Glutamatergic neuron (in vitro differentiated cells): Measurements from ENCODE around the gene TNFSF13. TPM values are rescaled to one million over a fixed set of nuclear protein-coding genes. Genes with fewer than 3 reads are reported as not detected.

Source experiments
- DNase-seq: peaks from one replicate; pipeline ENCODE4 v3.0.0; 2022
- H3K27ac Mint-ChIP-seq: one replicate; pipeline ENCODE4 v1.8.0; 2020; ENCODE audit warnings: mild to moderate bottlenecking, mixed read lengths, inconsistent platforms; ENCODE audit not compliant: unreplicated experiment
- H3K27me3 Mint-ChIP-seq: one replicate; pipeline ENCODE4 v1.8.0; 2020; ENCODE audit warnings: mild to moderate bottlenecking, moderate library complexity, mixed read lengths, inconsistent platforms; ENCODE audit not compliant: unreplicated experiment
- H3K36me3 Mint-ChIP-seq: one replicate; pipeline ENCODE4 v1.8.0; 2020; ENCODE audit warnings: mild to moderate bottlenecking, mixed read lengths, inconsistent platforms; ENCODE audit not compliant: unreplicated experiment
- H3K4me1 Mint-ChIP-seq: one replicate; pipeline ENCODE4 v1.8.0; 2020; ENCODE audit warnings: mild to moderate bottlenecking, low read depth, mixed read lengths, inconsistent platforms; ENCODE audit not compliant: unreplicated experiment
- H3K4me3 Mint-ChIP-seq: one replicate; pipeline ENCODE4 v1.8.0; 2020; ENCODE audit warnings: mild to moderate bottlenecking, mixed read lengths, inconsistent platforms; ENCODE audit not compliant: unreplicated experiment
- H3K9me3 Mint-ChIP-seq: one replicate; pipeline ENCODE4 v1.8.0; 2020; ENCODE audit warnings: mild to moderate bottlenecking, moderate library complexity, mixed read lengths, inconsistent platforms; ENCODE audit not compliant: unreplicated experiment
- long read RNA-seq: library from polyadenylated mRNA; unstranded; transcript quantifications from one replicate; pipeline ENCODE4 v2.0.0, GENCODE V29; 2020; ENCODE audit not compliant: unreplicated experiment
- total RNA-seq: library from RNA; stranded (reverse); fragmentation: NEBNext Ultra II Directional; extraction: Animal tissue kit (Norgen Biotek cat#: 25700); gene quantifications from one replicate; pipeline ENCODE4 v1.2.1, GENCODE V29; 2021; ENCODE audit not compliant: unreplicated experiment
- TF ChIP-seq, protein P1 (sequence below): fragments of 200-600 bp; sonication (generic); IDR thresholded peaks from one replicate; pipeline ENCODE4 v1.5.0; 2021; ENCODE audit not compliant: partially characterized antibody, unreplicated experiment

TNFSF13 gene, protein sequence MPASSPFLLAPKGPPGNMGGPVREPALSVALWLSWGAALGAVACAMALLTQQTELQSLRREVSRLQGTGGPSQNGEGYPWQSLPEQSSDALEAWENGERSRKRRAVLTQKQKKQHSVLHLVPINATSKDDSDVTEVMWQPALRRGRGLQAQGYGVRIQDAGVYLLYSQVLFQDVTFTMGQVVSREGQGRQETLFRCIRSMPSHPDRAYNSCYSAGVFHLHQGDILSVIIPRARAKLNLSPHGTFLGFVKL
- total RNA-seq = not detected
- long read RNA-seq = 0 reads

DNA sequence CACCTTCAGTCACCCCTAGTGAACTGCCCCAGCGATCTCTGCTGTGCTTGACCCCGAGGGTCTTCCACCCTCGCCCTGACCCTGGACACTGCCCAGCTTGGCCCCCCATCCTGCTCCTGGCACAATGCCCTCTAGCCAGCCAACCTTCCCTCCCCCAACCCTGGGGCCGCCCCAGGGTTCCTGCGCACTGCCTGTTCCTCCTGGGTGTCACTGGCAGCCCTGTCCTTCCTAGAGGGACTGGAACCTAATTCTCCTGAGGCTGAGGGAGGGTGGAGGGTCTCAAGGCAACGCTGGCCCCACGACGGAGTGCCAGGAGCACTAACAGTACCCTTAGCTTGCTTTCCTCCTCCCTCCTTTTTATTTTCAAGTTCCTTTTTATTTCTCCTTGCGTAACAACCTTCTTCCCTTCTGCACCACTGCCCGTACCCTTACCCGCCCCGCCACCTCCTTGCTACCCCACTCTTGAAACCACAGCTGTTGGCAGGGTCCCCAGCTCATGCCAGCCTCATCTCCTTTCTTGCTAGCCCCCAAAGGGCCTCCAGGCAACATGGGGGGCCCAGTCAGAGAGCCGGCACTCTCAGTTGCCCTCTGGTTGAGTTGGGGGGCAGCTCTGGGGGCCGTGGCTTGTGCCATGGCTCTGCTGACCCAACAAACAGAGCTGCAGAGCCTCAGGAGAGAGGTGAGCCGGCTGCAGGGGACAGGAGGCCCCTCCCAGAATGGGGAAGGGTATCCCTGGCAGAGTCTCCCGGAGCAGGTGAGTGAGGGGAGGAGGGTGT, at the start of gene TNFSF13:
Gene TNFSF13 (plus strand): TSS at position 207 of the 776 bp plus-strand sequence. CDS start 290 bp downstream, at position 497.
- Mint-ChIP-seq H3K4me1 (peaks cover 16% of the 10 kb centered on the region), H3K27ac (no peak within 1 kb of the TSS), H3K27me3 (peaks cover 10% of the 10 kb centered on the region), H3K9me3 (peaks cover 17% of the 10 kb centered on the region), H3K36me3 (peaks cover 2% of the 10 kb centered on the region), H3K4me3 (no peak within 1 kb of the TSS)
- no peak for DNase-seq
- TF ChIP-seq, protein P1, sequence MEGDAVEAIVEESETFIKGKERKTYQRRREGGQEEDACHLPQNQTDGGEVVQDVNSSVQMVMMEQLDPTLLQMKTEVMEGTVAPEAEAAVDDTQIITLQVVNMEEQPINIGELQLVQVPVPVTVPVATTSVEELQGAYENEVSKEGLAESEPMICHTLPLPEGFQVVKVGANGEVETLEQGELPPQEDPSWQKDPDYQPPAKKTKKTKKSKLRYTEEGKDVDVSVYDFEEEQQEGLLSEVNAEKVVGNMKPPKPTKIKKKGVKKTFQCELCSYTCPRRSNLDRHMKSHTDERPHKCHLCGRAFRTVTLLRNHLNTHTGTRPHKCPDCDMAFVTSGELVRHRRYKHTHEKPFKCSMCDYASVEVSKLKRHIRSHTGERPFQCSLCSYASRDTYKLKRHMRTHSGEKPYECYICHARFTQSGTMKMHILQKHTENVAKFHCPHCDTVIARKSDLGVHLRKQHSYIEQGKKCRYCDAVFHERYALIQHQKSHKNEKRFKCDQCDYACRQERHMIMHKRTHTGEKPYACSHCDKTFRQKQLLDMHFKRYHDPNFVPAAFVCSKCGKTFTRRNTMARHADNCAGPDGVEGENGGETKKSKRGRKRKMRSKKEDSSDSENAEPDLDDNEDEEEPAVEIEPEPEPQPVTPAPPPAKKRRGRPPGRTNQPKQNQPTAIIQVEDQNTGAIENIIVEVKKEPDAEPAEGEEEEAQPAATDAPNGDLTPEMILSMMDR = no peak

DNA sequence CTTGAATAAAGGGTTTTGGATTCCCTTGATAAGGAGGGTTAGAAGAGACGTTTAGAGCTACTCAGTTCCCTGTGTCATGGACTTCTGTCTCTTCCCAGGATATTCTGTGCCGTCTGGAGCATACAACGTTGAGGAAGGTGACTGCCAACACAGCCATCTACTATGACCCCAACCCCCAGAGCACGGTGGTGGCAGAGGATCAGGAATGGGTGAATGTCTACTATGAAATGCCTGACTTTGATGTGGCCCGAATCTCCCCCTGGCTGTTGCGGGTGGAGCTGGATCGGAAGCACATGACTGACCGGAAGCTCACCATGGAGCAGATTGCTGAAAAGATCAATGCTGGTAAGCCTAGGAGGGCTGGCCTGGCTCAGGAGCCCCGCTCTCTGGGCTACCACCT, 49.7 kb upstream of the TNFSF13 start:
- no peak for DNase-seq
- Mint-ChIP-seq H3K27me3 (peaks cover 2% of the 10 kb centered on the region), H3K4me1 (no peaks in the 10 kb centered on the region), H3K4me3 (no peak overlapping the region), H3K27ac (no peak overlapping the region), H3K9me3 (peaks cover 8% of the 10 kb centered on the region), H3K36me3 (peaks cover 8% of the 10 kb centered on the region)
- TF ChIP-seq, protein P1 = no peak

DNA sequence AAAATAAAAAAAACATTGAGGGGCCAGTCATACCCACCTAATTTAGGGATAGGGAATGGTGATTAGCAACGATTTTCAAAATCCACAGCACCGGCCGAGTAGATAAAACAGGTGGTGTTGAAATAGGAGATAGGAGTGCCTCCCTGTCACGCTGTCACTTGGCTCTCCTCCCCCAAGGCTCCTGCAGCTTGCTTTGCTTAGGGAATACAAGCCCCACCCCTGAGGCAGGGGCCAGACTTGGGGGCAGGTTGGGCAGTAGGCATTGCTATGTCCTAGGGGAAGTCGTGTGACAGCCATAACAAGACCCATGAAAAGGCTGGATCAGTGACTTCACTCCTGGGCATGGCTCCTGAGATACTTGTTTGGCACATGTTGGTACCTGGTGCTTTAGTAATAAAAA, 48.6 kb upstream of the TNFSF13 start:
- Mint-ChIP-seq H3K4me3 (no peak overlapping the region), H3K4me1 (no peaks in the 10 kb centered on the region), H3K27me3 (peaks cover 2% of the 10 kb centered on the region), H3K36me3 (peaks cover 5% of the 10 kb centered on the region), H3K27ac (no peak overlapping the region), H3K9me3 (peaks cover 8% of the 10 kb centered on the region)
- TF ChIP-seq, protein P1 = no peak
- DNase-seq = no peak

DNA sequence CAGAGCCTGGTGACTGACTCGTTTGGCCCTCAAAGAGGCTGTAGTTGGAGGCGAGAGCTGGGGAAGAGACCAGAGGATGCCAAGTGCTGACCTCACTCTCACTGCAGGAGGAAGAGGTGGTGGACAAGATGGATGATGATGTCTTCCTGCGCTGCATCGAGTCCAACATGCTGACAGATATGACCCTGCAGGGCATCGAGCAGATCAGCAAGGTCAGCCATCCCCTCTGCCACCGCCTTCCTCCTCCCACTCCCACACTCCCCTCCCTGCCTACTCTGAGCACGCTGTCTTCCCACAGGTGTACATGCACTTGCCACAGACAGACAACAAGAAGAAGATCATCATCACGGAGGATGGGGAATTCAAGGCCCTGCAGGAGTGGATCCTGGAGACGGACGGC, 47.4 kb upstream of the TNFSF13 start:
- TF ChIP-seq, protein P1 = no peak
- Mint-ChIP-seq H3K4me3 (no peak overlapping the region), H3K27me3 (peaks cover 2% of the 10 kb centered on the region), H3K4me1 (no peaks in the 10 kb centered on the region), H3K27ac (no peak overlapping the region), H3K36me3 (no peaks in the 10 kb centered on the region), H3K9me3 (peaks cover 6% of the 10 kb centered on the region)
- DNase-seq = no peak

DNA sequence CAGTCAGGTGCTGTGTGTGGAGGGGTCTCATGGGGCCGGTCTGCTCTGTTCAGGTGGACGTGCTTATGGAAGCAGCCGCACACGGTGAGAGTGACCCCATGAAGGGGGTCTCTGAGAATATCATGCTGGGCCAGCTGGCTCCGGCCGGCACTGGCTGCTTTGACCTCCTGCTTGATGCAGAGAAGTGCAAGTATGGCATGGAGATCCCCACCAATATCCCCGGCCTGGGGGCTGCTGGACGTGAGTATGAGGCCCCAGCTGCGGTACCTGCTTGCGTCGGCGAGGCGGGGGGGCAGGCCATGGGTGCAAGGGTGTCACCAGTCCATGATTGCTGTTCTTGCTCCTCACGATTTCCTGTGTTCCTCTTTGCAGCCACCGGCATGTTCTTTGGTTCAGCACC, 46.4 kb upstream of the TNFSF13 start:
- Mint-ChIP-seq H3K27me3 (peaks cover 2% of the 10 kb centered on the region), H3K4me3 (no peak overlapping the region), H3K9me3 (peaks cover 6% of the 10 kb centered on the region), H3K27ac (no peak overlapping the region), H3K4me1 (no peaks in the 10 kb centered on the region), H3K36me3 (no peaks in the 10 kb centered on the region)
- TF ChIP-seq, protein P1 = no peak
- DNase-seq = no peak
